Activated CD8-positive, alpha-beta memory T cell treated with anti-CD3 and anti-CD28 coated beads, Interleukin-2, amount 50 U/mL, for 24 hours (primary cell): ENCODE data around the gene EFHD1.
"Not testable (repeated sequence)": the region's sequence is repeated elsewhere in the genome, so short reads cannot be mapped to it uniquely, and the experiment has no call there.

Source experiments
- DNase-seq: peaks from one replicate; pipeline ENCODE4 v3.0.0-alpha.2; 2020; ENCODE audit errors: extremely low read depth

EFHD1 gene

GRCh38 chr2:232615339-232615738 lies 18.1 kb upstream of the EFHD1 start:
- no peak for DNase-seq

- DNase-seq: no peak
These were observed 12.2 kb upstream of the EFHD1 start for GRCh38 chr2:232621186-232621585.

DNA sequence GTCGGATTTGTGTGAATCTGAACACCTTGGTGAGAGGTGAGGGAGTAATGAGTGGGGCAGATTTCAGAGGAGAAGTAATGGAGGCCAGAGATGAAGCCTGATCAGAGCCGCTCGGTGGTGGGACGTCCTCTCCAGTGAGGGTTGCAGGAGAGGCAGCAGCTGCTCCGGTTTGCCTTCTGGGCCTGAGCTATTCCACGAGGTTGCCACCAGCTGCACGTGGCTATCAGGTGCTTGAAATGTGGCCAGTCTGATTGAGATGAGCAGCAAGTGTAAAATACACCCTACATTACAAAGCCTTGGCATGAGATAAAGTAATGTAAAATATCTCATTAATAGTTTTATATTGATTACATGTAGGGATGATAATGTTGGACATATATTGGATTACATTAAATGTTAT lies 10.8 kb upstream of the EFHD1 start:
- DNase-seq: no peak

DNA sequence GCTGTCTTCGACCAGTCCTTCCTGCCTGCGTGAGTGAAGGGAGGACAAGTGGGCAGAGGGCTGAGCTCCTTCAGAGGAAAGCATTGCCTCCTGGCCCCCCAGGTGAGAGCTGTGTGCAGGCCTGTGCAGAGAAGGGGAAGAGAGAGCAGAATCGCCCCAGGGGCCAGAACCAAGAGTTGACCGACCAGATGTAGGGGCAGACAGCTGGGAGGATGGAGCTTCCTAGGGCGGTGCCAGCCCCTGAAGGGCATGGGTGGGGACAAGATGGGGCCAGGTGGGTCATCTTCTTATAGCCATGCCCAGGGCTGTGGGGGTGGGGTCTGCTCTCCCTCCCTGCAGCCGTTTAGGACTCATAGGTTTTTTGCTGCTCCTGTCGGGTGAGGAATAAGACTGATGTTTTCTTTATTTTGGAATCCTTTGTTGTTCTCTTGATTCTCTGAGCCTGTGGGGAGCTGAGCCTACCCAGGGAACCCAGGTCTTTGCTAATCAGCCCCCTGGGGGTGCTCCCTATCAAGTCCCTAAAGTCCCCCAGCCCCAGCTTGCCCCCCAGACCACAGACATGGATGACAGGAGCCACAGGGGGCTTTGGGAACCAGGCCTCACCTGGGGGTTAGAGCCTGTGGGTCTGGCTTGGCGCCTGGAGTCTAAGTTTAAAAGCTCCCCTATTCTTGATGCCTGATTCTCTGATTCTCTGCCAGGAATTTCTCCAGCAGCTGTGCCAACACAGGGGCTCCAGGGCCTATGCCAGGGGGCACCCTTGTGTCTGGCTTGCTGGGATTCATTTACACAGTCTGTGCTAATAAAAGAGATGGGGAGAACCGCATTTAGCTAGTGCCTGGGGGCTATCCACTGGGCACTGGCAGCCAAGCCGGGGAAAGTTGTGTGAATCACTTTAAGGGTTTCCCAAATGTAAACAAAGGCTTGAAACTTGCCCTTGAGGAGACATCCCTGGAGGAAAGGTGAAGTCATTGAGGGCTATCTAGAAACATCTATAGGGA lies 9.3 kb upstream of the EFHD1 start:
- DNase-seq: no peak

GRCh38 chr2:232626584-232626983 lies 6.8 kb upstream of the EFHD1 start:
- no peak for DNase-seq

- no peak for DNase-seq
These were observed 4.8 kb upstream of the EFHD1 start for GRCh38 chr2:232628466-232629128.

- no peak for DNase-seq
These were observed 4.3 kb upstream of the EFHD1 start for GRCh38 chr2:232629129-232629475.

DNA sequence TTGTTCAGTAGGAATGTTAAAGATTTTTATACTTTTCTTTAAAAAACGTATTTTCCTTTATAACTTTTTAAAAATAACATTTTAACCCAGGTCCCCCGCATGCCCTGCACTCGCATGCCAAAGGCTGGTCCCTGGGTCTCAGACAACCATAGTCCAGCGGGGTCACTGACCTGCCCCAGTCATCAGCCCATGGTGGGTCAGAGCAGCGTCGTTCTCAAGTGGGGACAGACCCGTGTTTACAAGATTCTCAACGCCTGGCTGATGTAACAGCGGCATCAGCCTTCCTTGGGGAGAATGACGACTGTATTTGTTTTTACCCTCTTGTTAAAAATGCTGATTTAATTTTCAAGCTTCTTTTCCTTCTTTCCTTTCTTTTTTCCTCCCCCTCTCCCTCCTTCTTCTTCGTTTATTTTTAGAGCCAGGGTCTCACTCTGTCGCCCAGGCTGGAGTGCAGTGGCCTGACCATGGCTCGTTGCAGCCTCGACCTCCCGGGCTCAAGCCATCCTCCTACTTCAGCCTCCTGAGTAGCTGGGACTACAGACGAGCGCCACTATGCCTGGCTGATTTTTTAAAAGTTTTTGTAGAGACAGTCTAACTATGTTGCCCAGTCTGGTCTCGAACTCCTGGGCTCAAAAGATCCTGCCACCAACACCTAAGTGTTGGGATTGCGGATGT lies 1.0 kb upstream of the EFHD1 start:
- no peak for DNase-seq

DNA sequence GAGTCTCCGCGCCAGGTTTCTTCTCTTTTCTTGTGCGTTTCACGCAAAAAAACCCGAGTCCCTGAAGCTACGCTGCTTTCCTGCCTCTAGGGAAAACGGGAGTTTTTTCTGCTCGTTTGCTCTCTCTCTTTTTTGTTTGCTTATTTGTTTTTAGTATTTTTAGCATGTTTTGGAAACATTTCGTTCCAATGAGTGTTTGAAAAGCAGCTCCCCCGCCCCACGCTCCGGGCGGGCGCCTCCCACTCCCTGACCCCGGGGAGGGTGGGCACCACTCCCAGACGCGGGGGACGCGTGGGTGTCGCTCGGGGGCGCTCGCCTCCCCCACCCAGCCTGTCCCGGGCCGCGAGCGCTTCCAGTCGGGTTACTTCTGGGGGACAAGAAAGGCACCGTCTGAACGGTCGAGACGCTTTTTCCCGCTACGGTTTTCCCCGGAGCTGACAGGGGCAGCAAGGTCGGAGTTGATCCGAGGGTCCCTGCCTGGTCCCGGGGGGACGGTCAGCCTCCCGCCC lies 446 bp upstream of the EFHD1 start:
- no peak for DNase-seq

DNA sequence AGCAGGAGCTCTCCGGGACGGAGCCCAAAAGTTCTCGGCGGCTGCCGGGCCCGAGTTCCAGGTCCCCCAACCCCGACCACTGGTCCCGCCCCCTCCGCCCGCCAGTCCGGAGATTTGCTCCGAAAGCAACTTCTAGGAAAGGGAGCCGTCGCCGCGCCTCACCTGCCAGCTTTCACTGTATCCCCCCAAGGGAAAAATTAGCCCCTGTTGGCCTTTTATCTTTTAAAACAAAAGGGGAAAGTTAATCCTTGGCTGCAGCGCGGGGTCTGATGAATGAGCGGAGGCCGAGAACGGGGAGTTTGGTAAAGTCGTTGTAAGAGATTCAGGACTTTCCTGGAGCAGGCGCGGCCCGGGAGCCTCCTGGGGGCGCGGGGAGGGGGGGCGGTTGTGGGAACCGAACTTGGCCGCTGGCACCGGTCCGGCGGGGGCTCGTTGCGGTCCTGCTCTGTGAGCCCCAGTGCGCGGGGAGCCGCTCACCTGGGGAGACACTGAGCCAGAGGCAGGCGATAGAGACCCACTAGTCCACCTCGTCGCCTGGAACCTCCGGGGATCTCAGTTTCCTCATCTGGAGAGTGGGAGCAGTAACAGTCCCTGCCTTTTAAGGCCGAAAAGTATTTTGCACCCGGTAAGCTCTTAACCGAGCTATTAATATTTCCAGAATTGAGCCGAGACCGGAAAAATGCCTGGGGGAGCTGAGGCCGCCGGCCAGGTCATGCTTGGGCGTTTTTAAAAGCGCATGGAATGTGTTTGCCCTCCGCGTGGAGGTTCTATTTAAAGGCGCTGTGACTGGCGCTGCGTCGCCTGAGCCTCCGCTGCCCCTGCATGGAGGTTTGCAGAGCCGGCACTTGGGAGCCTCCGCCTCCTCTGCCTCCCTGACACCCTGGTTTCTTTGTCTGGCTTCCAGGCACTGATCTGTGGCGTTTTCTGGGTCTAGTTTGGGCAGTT lies 1.1 kb downstream of the EFHD1 start:
- no peak for DNase-seq

DNA sequence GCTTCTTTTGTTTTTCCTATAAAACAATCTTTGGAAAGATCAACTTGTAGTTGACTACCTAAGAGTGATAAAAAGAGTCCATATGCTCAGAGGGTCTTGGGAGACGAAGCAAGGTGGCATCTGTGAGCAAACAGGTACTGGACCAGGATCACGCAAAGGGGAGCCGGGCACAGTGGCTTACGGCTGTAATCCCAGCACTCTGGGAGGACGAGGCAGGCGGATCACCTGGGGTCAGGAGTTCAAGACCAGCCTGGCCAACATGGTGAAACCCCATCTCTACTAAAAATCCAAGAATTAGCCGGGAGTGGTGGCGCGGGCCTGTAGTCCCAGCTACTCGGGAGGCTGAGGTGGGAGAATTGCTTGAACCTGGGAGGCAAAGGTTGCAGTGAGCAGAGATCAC lies 2.0 kb downstream of the EFHD1 start:
- DNase-seq: not testable (repeated sequence)

- no peak for DNase-seq
These were observed 2.4 kb downstream of the EFHD1 start for GRCh38 chr2:232635820-232636219.

GRCh38 chr2:232636788-232637420 lies 3.5 kb downstream of the EFHD1 start:
- no peak for DNase-seq

DNA sequence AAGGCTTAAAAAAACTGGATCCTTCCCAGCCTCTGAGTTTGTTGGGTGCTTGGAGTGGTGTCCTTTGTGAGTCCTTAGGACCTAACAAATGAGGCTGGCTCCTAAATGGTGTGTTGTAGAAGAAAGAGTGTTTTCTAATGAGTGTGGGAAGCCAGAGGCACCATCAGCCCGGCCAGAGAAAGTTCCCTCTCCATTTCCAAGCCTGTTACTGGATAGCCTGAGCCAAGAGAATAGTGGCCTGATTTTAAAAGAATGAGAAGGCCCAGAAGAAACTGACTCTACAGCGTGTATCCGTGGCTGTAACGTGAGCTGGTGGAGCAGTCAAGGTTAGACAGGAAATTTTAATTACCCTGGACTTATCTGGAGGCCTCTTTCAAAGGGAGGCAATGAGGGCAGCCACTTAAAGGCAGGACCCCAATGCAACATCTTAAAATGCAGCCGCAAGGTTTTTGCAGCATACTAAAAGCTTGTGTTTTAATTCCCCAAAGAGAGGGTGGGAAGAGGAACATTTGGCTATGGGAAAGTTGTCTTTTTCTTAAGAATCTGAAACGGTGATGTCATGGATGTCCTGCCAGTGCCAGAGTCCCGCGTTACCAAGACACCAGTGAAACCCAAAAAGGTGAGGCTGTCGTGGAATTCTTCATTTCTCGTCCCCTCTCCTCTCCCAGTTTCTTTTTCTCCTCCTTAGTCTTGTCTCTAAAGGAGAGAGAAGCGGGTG lies 4.6 kb downstream of the EFHD1 start:
- no peak for DNase-seq

DNA sequence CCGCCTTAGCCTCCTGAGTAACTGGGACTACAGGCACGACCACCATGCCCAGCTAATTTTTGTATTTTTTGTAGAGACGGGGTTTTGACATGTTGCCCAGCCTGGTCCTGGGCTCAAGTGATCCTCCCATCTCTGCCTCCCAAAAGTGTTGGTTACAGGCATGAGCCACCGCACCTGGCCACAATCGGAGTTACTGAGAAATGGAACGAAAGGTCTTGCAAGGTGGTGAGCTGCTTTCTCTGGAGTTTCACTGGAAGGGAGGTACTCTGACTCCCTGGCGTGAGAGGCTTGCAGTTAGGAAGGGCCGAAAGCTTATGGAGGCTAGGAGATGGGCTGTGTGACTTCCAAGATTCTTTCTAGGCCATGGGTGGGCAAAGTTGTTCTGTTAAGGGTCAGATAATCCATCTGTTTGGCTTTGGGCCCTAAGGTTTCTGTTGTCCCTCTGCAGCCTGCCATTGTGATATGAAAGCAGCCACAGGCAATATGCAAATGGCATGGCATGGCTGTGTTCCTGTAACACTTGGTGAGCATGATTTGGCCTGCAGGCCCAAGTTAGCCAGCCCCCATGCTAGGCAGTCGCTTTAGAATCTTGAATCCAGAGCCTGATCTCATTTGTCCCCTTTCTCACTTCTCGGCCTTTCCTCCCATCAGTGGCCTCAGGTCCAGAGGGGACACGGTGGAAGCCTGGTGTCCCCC lies 7.9 kb downstream of the EFHD1 start:
- DNase-seq: no peak

DNA sequence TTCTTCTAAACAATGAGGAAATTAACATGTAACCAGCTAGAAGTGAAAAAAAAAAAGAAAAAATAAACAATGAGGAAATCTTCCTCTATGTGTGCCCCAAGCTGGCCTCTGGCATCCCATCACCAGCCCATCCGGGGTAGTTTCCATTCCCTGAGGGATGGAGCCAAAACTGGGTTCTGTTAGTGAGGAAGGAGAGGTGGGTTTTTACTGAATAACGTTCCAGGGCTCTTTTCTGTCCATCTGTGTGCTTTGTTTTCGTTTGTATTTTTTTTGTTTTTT lies 9.7 kb downstream of the EFHD1 start:
- DNase-seq: no peak

- DNase-seq: no peak
These were observed 10.5 kb downstream of the EFHD1 start for GRCh38 chr2:232643813-232644347.

GRCh38 chr2:232645061-232645460 lies 11.7 kb downstream of the EFHD1 start:
- no peak for DNase-seq

GRCh38 chr2:232646726-232647125 lies 13.3 kb downstream of the EFHD1 start:
- DNase-seq: no peak
